Caco-2 (cell line): ENCODE data around the gene VOPP1. TPM values are rescaled to one million over a fixed set of nuclear protein-coding genes. Genes with fewer than 3 reads are reported as not detected.

ENCODE experiments used
- BruUV-seq: library from RNA; stranded (reverse); fragments of 400-500 nt; replicated peaks from 2 replicates; lab custom pipeline; 2021; lab: Mats Ljungman, UMichigan
- CTCF ChIA-PET: fragments of 300-600 bp; sonication (Branson Sonifier 250); formaldehyde crosslinking; loops from one replicate; lab custom pipeline; 2022; ENCODE audit warnings: antibody characterized with exemption; lab: Charles Lee
- POLR2A ChIA-PET: fragments of 300-600 bp; sonication (Branson Sonifier 250); formaldehyde crosslinking; loops from one replicate; lab custom pipeline; 2022; ENCODE audit warnings: antibody characterized with exemption; lab: Charles Lee
- DNase-seq, 2 experiments: peaks; one replicate each; pipeline versions ENCODE4 v3.0.0 to v3.0.0-alpha.2; 2020 to 2022
- H3K27me3 ChIP-seq: replicated peaks from 2 replicates; pipeline ENCODE4 v1.6.0; 2011; ENCODE audit warnings: low read length; ENCODE audit not compliant: control insufficient read depth, insufficient read depth
- H3K36me3 ChIP-seq: 2 replicates; pipeline ENCODE4 v1.5.1; 2011; ENCODE audit warnings: low read length; ENCODE audit not compliant: control insufficient read depth, insufficient read depth
- H3K4me1 ChIP-seq: fragments of 250-450 bp; sonication (Bioruptor Pico); 2 replicates; pipeline ENCODE4 v1.5.1; 2020; ENCODE audit warnings: mild to moderate bottlenecking
- H3K4me3 ChIP-seq: 2 replicates; pipeline ENCODE4 v1.5.1; 2011; ENCODE audit warnings: low read depth, mild to moderate bottlenecking, control low read depth, low read length
- H3K9me3 ChIP-seq: fragments of 250-450 bp; sonication (Bioruptor Pico); 2 replicates; pipeline ENCODE4 v1.5.1; 2020; ENCODE audit warnings: mild to moderate bottlenecking, moderate library complexity
- H3K27ac Mint-ChIP-seq: one replicate; pipeline ENCODE4 v1.8.0; 2022; ENCODE audit warnings: mixed read lengths; ENCODE audit not compliant: unreplicated experiment
- H3K27me3 Mint-ChIP-seq: one replicate; pipeline ENCODE4 v1.8.0; 2022; ENCODE audit warnings: mixed read lengths; ENCODE audit not compliant: insufficient read depth, unreplicated experiment
- H3K36me3 Mint-ChIP-seq: one replicate; pipeline ENCODE4 v1.8.0; 2022; ENCODE audit warnings: mild to moderate bottlenecking, mixed read lengths; ENCODE audit not compliant: insufficient read depth, unreplicated experiment
- H3K4me1 Mint-ChIP-seq: one replicate; pipeline ENCODE4 v1.8.0; 2022; ENCODE audit warnings: low read depth, mixed read lengths; ENCODE audit not compliant: unreplicated experiment
- H3K4me3 Mint-ChIP-seq: one replicate; pipeline ENCODE4 v1.8.0; 2022; ENCODE audit warnings: mild to moderate bottlenecking, moderate library complexity, mixed read lengths; ENCODE audit not compliant: unreplicated experiment
- H3K9me3 Mint-ChIP-seq: one replicate; pipeline ENCODE4 v1.8.0; 2022; ENCODE audit warnings: mixed read lengths; ENCODE audit not compliant: unreplicated experiment
- CTCF ChIP-seq, 2 experiments: fragments of 200-600 bp in 1 of 2; IDR thresholded peaks; 1 replicate in 1 of 2; 2 replicates in 1 of 2; pipeline versions ENCODE4 v1.5.1 to v1.8.0; 2011 to 2022; ENCODE audit warnings: antibody characterized with exemption in 1 of 2, control low read depth in 1 of 2, inconsistent platforms in 1 of 2, low read depth in 1 of 2, low read length in 1 of 2, mild to moderate bottlenecking in 1 of 2, moderate library complexity in 1 of 2; ENCODE audit not compliant: insufficient read depth in 1 of 2, severe bottlenecking in 1 of 2, unreplicated experiment in 1 of 2
- intact Hi-C: fragments of 100-400 bp; cut with micrococcal nuclease; formaldehyde crosslinking; loops from one replicate; pipeline ENCODE4 v1.10.0; 2022; ENCODE audit not compliant: unreplicated experiment
- total RNA-seq: library from RNA; stranded (reverse); gene quantifications from 2 replicates; pipeline ENCODE4 v1.2.3, GENCODE V29; 2022

The VOPP1 gene
- total RNA-seq, 1 experiment from 2014 or later = 46.8 TPM

- CTCF ChIA-PET = no interaction called here
- BruUV-seq = no TSS peak
- POLR2A ChIA-PET = no interaction called here
- H3K4me3 ChIP-seq = no peak overlapping the region
- Mint-ChIP-seq H3K4me1 (no peaks in the 10 kb centered on the region), H3K27me3 (no peaks in the 10 kb centered on the region), H3K9me3 (no peaks in the 10 kb centered on the region), H3K4me3 (no peak overlapping the region), H3K36me3 (peaks cover 9% of the 10 kb centered on the region), H3K27ac (no peak overlapping the region)
- TF ChIP-seq CTCF (IDR thresholded peaks at IDR 0.05; ENCODE audit: insufficient read depth in 1 of 2, low read depth in 1 of 2, low read length in 1 of 2, severe bottlenecking in 1 of 2, unreplicated experiment in 1 of 2) = no peak
- H3K9me3 ChIP-seq = no peaks in the 10 kb centered on the region
- no peak for DNase-seq
- no peaks in the 10 kb centered on the region for H3K27me3 ChIP-seq
- no peaks in the 10 kb centered on the region for H3K36me3 ChIP-seq
- no peaks in the 10 kb centered on the region for H3K4me1 ChIP-seq
- intact Hi-C loops = no loop called here
Observed at GRCh38 chr7:55489552-55489951, 82.8 kb downstream of the VOPP1 start.

GRCh38 chr7:55488804-55489340, 83.4 kb downstream of the VOPP1 start:
- ChIA-PET CTCF (no interaction called here), POLR2A (no interaction called here)
- no peaks in the 10 kb centered on the region for H3K4me1 ChIP-seq
- intact Hi-C loops = no loop called here
- H3K27me3 Mint-ChIP-seq = no peaks in the 10 kb centered on the region
- no peak for TF ChIP-seq CTCF (IDR thresholded peaks at IDR 0.05; ENCODE audit: insufficient read depth in 1 of 2, low read depth in 1 of 2, low read length in 1 of 2, severe bottlenecking in 1 of 2, unreplicated experiment in 1 of 2)
- no peaks in the 10 kb centered on the region for H3K9me3 ChIP-seq
- H3K27ac Mint-ChIP-seq = no peak overlapping the region
- H3K9me3 Mint-ChIP-seq = no peaks in the 10 kb centered on the region
- no TSS peak for BruUV-seq
- no peaks in the 10 kb centered on the region for H3K4me1 Mint-ChIP-seq
- no peak for DNase-seq
- H3K4me3 Mint-ChIP-seq = no peak overlapping the region
- H3K4me3 ChIP-seq = no peak overlapping the region
- peaks cover 9% of the 10 kb centered on the region for H3K36me3 Mint-ChIP-seq
- H3K36me3 ChIP-seq = no peaks in the 10 kb centered on the region
- H3K27me3 ChIP-seq = no peaks in the 10 kb centered on the region

GRCh38 chr7:55488216-55488615, 84.1 kb downstream of the VOPP1 start:
- DNase-seq = no peak
- Mint-ChIP-seq H3K9me3 (no peaks in the 10 kb centered on the region), H3K27me3 (no peaks in the 10 kb centered on the region), H3K27ac (no peak overlapping the region), H3K4me3 (no peak overlapping the region), H3K36me3 (peaks cover 9% of the 10 kb centered on the region), H3K4me1 (no peaks in the 10 kb centered on the region)
- H3K9me3 ChIP-seq = no peaks in the 10 kb centered on the region
- H3K27me3 ChIP-seq = no peaks in the 10 kb centered on the region
- no peak for TF ChIP-seq CTCF (IDR thresholded peaks at IDR 0.05; ENCODE audit: insufficient read depth in 1 of 2, low read depth in 1 of 2, low read length in 1 of 2, severe bottlenecking in 1 of 2, unreplicated experiment in 1 of 2)
- ChIA-PET POLR2A (no interaction called here), CTCF (no interaction called here)
- H3K4me1 ChIP-seq = no peaks in the 10 kb centered on the region
- BruUV-seq = no TSS peak
- intact Hi-C loops = no loop called here
- no peak overlapping the region for H3K4me3 ChIP-seq
- H3K36me3 ChIP-seq = no peaks in the 10 kb centered on the region
